HPDE6-E6E7 (cell line): ENCODE data around the gene MEPCE.

ENCODE experiments used
- DNase-seq: peaks from one replicate; pipeline ENCODE4 v3.0.0; 2011; ENCODE audit warnings: missing footprints; ENCODE audit errors: extremely low spot score

The MEPCE gene

GRCh38 chr7:100464791-100465190 lies 35.2 kb downstream of the MEPCE start:
- no peak for DNase-seq

DNA sequence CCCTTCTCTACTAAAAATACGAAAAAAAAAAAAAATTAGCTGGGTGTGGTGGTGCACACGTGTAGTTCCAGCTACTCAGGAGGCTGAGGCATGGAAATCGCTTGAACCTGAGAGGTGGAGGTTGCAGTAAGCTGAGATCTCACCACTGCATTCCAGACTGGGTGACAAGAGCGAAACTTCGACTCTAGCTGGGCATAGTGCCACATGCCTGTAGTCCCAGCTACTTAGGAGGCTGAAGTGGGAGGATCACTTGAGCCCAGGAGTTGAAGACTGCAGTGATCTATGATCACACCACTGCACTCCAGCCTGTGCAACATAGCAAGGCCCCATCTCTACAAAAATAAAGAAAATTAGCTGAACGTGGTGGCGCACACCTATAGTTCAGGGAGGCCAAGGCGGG lies 35.7 kb downstream of the MEPCE start:
- no peak for DNase-seq

GRCh38 chr7:100465702-100466311 lies 36.2 kb downstream of the MEPCE start:
- no peak for DNase-seq

GRCh38 chr7:100466653-100467605 lies 37.3 kb downstream of the MEPCE start:
- DNase-seq: no peak

DNA sequence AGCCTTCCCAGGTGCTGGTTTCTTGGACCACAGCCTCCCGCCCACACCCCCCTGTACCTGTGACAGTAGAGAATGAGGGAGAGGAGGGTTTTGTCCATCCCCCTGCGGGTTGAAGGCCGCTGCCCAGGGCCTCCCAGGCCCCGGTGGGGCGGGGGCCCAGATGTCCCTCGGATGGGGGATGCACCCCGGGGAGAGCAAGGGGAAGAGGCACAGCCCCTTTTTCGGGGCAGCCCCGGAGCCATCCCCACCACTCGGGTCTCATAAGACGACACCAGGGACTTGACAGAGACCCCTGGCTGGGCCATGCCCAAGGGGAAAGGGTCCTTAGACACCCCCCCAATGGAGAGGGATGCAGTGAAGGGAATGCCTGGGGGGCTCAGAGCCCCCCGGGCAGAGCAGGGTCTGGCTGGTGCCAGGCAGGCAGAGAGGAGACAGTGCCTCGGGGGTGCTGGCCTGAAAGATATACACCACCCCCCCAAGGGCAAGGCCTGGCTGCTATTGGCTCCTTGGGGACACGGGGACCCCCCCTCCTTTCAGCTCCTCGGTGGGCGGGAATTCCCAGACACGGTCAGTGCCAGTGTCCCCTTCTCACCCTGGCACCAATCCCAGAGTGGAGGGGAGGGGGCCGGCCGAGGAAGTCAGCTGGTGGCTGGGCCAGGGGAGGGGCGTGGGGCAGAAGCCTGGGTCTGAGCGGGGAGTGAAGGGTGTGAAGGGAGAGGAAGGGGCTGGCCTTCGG lies 38.2 kb downstream of the MEPCE start:
- no peak for DNase-seq

DNA sequence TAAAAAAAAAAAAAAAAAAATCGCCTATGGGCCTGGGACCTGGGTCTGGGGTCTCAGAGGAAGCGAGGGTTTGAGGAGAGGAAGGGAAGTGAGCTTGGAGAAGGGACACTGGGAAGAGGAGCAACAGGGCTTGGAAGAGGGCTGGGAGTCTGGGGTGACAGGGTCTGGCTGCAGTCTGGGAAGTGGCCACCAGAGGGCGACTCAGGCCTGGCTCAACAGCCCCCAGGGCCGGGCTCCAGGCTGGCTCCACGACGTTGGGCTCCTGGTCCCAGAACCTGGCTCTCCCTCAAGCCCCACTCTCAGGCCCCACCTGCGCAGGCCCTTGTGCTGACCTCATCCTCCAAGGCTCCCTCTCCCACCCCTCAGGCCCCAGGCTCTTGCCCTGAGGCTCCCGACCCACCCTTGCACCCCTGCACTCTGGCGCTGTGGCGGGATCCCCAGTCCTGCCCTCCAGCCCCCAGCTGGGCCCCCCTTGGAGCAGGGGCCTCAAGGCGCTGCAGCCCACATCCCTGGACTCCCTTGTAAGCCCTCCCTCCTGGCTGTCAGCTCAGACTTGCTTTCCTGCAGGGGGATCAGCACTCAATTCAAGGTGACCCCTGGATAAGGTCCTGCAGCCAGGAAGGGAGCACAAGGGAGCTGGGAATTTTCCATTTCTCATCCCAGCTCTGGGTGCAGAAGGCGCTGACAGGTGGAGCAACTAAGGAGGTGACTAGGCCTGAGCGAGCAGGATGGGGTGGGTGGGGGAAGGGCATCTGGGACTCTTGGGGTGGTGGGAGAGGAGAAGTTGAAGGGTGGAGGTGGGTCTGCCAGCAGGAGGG lies 39.8 kb downstream of the MEPCE start:
- DNase-seq: peak; percentile 74

- no peak for DNase-seq
These were observed 41.4 kb downstream of the MEPCE start for GRCh38 chr7:100471021-100471420.

- no peak for DNase-seq
These were observed 42.7 kb downstream of the MEPCE start for GRCh38 chr7:100472121-100472851.

DNA sequence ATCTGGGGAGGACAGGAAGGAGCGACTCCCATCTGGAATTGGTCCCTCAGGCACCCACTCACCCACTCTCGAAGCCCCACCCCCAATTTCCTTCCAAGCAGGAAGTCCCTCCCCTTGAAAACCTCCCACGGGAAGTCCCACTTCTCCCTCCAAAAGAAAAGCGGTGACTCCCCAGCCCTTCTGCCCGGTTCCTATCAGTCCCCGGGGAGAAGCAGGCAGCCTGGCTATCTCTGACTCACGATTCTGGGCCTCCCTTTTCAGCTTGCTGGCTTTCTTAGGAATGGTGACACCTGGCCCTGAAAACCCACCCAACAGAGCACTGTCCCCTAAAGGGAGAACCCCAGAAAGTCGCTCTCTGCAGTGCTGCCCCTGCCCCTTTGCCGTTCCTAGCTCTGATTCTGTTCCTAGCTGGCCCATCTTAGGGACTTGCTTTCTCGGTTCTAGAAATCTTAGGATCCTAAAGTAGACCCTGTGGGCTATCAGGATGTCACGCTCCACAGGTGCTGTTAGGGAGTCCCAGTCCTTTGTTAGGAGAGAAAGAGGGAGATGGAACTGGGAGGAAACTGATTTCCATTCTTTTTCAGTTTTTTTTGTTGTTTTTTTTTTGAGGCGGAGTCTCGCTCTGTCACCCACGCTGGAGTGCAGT lies 43.3 kb downstream of the MEPCE start:
- DNase-seq: no peak

DNA sequence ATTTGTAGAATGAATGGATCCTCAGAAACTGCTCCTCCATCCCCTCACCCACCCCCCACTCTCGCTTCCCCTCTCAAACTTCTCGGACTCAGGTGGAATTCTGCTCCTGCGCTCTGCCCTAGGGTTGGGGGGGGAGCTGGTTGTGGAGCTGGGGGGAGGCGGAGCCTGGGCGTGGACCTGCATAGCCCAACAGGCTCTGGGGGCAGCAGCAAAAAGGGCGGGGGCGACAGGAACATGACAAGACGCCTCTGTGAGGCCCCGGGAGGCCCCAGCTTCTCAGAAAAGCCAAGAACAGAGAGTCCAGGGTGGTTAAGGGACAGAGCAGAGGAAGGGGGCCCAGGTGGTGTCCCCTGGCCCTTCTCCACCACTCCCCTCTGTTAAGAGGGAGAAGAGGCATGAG lies 45.9 kb downstream of the MEPCE start:
- DNase-seq: no peak

DNA sequence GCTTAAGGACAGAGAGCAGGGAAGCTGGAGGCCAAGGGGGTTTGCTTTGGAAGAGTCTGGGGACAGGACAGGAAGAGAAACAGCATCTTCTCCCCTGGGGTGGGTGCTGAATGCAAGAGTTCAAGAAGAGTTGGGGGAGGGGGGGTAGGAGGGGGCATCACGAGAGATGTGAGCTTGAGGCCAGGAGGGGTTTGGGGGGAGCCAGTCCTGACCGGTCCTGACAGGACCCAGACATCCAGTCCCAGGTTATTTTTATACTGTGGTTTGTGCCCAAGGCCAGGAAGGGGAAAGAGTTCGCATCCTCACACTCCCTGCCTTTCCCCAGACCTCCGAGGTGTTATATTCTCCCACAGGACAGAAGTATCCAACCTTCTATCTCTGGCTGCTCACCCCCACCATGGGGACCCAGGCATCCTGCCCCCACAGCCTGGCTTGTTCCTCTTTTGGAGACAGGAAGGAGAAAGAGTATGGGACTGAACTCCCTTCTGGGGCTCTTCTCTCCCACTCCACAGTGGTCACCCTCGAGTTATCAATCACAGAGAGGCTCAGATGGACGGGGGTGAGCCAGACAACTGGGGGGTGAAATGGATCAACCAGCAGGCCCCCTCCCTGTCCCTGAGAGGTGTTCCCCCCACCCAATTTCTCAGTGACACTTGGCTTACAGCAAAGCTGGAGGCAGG lies 46.6 kb downstream of the MEPCE start:
- no peak for DNase-seq

DNA sequence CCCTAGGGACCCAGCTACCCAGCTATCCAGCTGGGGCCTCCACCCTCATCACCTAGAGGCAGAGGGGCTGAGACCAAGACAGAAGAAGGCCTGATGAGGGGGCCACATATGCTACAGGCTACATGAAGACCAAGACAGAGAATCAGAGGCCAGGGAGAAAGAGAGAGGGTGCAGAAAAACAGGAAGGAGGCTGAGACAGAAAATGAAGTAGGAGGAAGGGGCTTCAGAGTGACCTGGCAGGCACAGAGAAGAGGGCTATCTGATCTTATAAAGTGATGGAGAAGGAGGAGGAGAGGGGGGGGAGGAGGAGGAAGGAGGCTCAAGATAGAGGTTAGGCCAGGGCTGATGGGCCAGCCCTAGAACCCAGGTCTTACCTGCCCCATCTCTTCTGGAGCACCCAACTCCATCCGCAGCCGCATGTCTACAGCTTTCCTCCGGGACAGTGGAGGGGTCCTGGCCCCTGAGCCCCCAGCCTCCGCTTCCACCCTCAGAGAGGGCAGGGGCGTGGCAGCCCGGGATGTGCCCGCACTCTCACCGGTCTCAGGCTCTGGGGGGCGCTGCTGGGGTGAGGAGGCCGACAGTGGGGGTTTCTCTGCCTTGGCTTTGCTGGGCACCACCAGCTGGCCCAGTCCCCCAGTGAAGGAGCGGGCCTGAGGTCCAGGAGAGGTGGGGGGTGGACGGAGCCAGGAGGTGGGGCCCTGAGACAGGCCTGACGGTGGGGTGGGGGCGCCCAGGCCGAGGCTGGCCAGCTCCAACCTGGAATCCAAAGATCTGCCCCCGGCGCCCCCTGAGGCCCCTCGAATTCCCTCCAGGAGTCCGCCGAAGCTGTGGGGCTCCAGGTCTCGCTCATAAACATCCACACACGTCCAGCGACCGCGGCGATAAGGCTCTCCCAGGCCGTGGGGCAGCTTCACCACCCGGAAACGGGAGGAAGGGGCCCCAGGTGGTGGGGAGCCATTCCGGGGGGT lies 47.6 kb downstream of the MEPCE start:
- no peak for DNase-seq

GRCh38 chr7:100477871-100478267 lies 48.2 kb downstream of the MEPCE start:
- DNase-seq: no peak

DNA sequence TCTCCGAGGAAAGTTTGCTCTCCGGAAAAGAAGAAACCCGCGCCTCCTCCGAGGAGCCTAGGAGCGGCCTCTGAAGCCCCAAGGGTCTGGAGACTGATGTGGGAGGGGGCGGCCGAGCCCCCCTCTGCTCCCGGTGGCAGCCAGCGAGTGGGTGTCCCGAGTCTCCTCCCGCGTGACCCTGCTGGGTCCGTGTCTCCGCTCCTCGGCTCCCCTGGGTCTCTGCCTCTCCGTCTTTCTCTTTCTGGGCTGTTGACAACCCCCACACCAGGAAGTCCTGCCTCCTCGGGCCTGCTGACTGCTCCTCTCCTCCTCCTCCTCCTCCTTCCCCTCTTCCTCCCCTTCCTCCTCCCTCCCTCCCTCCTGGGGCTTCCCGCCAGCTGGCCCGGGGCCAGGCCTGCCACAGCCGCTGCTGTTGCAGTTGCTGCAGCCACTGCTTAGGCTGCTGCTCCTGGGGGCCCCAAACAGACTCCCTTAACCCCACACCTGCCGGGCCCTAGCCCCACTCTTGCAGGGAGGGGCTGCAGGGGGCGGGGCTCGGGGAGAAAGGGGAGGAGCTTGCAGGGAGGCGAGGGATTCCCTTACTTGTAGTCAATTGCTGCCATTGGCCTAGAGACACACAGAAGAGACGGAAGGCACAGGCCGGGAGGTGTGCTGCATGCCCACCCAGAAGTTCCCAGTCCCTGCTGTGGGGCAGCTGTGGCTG lies 49.5 kb downstream of the MEPCE start, which contains the start of gene TSC22D4:
Gene TSC22D4, minus strand, starts transcription at position 257 of the 703 bp plus-strand sequence. CDS start 1,176 bp downstream, outside the sequence.
- peak; percentile 87 for DNase-seq

- DNase-seq: no peak
These were observed 51.8 kb downstream of the MEPCE start for GRCh38 chr7:100481466-100481865.

GRCh38 chr7:100482728-100483089 lies 53.1 kb downstream of the MEPCE start:
- no peak for DNase-seq

GRCh38 chr7:100483090-100483721 lies 53.6 kb downstream of the MEPCE start:
- peak; percentile 46 for DNase-seq
